Activated T-cell treated with anti-CD3 and anti-CD28 coated beads, Interleukin-2, amount 50 U/mL, for 24 hours (primary cell): Measurements from ENCODE around the gene RANBP3.

Experiments used
- DNase-seq: peaks from one replicate; pipeline ENCODE4 v3.0.0-alpha.2; 2020
- H3K27ac Mint-ChIP-seq: 2 replicates; pipeline ENCODE4 v1.8.0; 2020; ENCODE audit warnings: mild to moderate bottlenecking, mixed read lengths
- H3K27me3 Mint-ChIP-seq: 2 replicates; pipeline ENCODE4 v1.8.0; 2020; ENCODE audit warnings: mixed read lengths
- H3K36me3 Mint-ChIP-seq: 2 replicates; pipeline ENCODE4 v1.8.0; 2020; ENCODE audit warnings: low read depth, mixed read lengths
- H3K4me1 Mint-ChIP-seq: 2 replicates; pipeline ENCODE4 v1.8.0; 2020; ENCODE audit warnings: low read depth, mixed read lengths
- H3K4me3 Mint-ChIP-seq: 2 replicates; pipeline ENCODE4 v1.8.0; 2020; ENCODE audit warnings: mild to moderate bottlenecking, moderate library complexity, mixed read lengths
- H3K9me3 Mint-ChIP-seq: 2 replicates; pipeline ENCODE4 v1.8.0; 2020; ENCODE audit warnings: mixed read lengths

RANBP3 gene

GRCh38 chr19:5913739-5914357, 64.1 kb downstream of the RANBP3 start, which contains the start of gene CAPS:
CAPS (plus strand) TSS chr19:5914254; CDS start chr19:5914407, 153 bp downstream.
- Mint-ChIP-seq H3K4me3 (no peak within 1 kb of the TSS), H3K36me3 (peaks cover 72% of the 10 kb centered on the region), H3K4me1 (no peaks in the 10 kb centered on the region), H3K27ac (peak within 1 kb of the TSS; percentile 41), H3K9me3 (no peaks in the 10 kb centered on the region), H3K27me3 (no peaks in the 10 kb centered on the region)
- DNase-seq: no peak

DNA sequence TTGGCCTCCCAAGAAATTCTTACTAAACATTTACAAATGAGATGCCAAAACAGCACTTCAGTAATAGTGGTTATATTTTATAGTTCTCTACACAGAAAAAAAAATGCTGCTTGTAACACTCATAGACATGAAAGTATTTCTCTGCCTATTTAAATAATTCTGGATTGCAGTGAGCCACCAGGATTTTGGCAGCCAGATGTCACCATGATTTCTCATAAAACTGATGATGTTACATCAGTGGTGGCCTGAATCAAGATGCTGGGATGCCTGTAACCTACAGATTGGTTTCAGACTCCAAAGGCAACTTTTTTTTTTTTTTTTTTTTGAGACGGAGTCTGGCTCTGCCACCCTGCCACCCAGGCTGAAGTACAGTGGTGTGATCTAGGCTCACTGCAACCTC, 66.6 kb downstream of the RANBP3 start:
- H3K9me3 Mint-ChIP-seq: no peaks in the 10 kb centered on the region
- H3K4me1 Mint-ChIP-seq: peaks cover 14% of the 10 kb centered on the region
- H3K27me3 Mint-ChIP-seq: no peaks in the 10 kb centered on the region
- no peak for DNase-seq
- no peak overlapping the region for H3K4me3 Mint-ChIP-seq
- peaks cover 61% of the 10 kb centered on the region for H3K36me3 Mint-ChIP-seq
- H3K27ac Mint-ChIP-seq: peak overlapping the region; percentile 22

GRCh38 chr19:5910638-5910907, 67.4 kb downstream of the RANBP3 start:
- Mint-ChIP-seq H3K9me3 (no peaks in the 10 kb centered on the region), H3K4me3 (no peak overlapping the region), H3K27me3 (no peaks in the 10 kb centered on the region), H3K36me3 (peaks cover 57% of the 10 kb centered on the region), H3K4me1 (peaks cover 22% of the 10 kb centered on the region), H3K27ac (peak overlapping the region; percentile 69)
- DNase-seq: no peak

DNA sequence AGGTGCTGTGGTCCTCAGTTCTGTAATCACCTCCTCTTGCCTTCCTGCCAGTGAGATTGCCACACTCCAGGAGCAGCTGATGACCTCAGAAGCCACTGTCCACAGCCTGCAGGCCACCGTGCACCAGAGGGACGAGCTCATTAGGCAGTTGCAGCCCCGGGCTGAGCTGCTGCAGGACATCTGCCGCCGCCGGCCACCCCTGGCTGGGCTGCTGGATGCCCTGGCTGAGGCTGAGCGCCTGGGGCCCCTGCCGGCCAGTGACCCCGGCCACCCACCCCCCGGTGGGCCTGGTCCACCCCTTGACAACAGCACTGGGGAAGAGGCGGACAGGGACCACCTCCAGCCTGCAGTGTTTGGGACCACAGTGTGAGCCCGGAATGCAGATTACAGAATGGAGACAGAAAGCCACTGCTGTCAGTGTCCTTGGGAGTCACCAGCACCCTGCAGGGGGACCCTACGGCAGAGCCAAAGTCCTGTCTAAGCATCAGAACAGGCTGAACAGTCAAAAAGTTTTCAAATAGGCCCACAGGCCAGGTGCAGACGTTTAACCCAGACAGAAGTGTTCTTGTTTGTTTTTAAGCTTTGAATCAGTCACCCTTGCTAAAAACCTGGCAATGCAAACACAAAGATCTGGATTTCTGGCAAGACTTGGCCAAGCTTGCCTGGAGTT, 69.0 kb downstream of the RANBP3 start:
- Mint-ChIP-seq H3K4me1 (peaks cover 22% of the 10 kb centered on the region), H3K9me3 (no peaks in the 10 kb centered on the region), H3K27me3 (no peaks in the 10 kb centered on the region), H3K36me3 (peaks cover 46% of the 10 kb centered on the region), H3K27ac (no peak overlapping the region), H3K4me3 (no peak overlapping the region)
- DNase-seq: no peak

- H3K27ac Mint-ChIP-seq: peak overlapping the region; percentile 68
- DNase-seq: no peak
- H3K4me3 Mint-ChIP-seq: peak overlapping the region; percentile 5
- peaks cover 49% of the 10 kb centered on the region for H3K36me3 Mint-ChIP-seq
- H3K9me3 Mint-ChIP-seq: no peaks in the 10 kb centered on the region
- peaks cover 28% of the 10 kb centered on the region for H3K4me1 Mint-ChIP-seq
- no peaks in the 10 kb centered on the region for H3K27me3 Mint-ChIP-seq
Measured at GRCh38 chr19:5907241-5907640, 70.7 kb downstream of the RANBP3 start.

DNA sequence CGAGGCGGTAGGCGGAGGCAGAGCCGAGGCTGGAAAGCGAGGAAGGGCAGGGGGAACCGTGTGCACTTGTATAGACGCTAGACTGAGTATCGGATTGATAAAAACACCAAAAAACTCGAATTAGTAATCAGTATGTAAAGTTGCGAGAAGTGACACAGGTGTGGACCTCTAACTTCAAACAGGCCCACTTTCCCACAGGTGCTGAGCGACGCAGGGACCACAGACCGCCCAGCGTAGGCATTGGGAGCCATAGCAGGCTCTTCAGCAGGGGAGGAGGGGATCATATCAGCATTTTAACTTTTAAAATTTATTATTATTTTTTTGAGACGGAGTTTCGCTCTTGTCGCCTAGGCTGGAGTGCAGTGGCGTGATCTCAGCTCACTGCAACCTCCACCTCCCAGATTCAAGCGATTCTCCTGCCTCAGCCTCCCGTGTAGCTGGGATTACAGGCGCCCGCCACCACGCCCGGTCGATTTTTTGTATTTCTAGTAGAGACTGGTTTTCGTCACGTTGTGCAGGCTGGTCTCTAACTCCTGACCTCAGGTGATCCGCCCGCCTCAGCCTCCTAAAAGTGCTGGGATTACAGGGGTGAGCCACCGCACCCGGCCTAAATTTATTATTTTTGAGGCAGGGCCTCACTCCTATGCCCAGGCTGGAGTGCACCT, 72.7 kb downstream of the RANBP3 start:
- Mint-ChIP-seq H3K27ac (peak overlapping the region; percentile 85), H3K4me1 (peaks cover 39% of the 10 kb centered on the region), H3K36me3 (peaks cover 50% of the 10 kb centered on the region), H3K4me3 (peak overlapping the region; percentile 98), H3K9me3 (no peaks in the 10 kb centered on the region), H3K27me3 (no peaks in the 10 kb centered on the region)
- no peak for DNase-seq

- H3K27me3 Mint-ChIP-seq: no peaks in the 10 kb centered on the region
- peak within 1 kb of the TSS; percentile 99 for H3K27ac Mint-ChIP-seq
- DNase-seq: peak; percentile 100
- H3K36me3 Mint-ChIP-seq: peaks cover 50% of the 10 kb centered on the region
- H3K4me1 Mint-ChIP-seq: peaks cover 44% of the 10 kb centered on the region
- no peaks in the 10 kb centered on the region for H3K9me3 Mint-ChIP-seq
- H3K4me3 Mint-ChIP-seq: peak within 1 kb of the TSS; percentile 98
Measured at GRCh38 chr19:5904352-5905113, 73.4 kb downstream of the RANBP3 start, which contains the start of gene VMAC. VMAC (plus strand) TSS chr19:5904872; CDS start chr19:5904891, 19 bp downstream.

- H3K27ac Mint-ChIP-seq: peak within 1 kb of the TSS; percentile 99
- H3K36me3 Mint-ChIP-seq: peaks cover 45% of the 10 kb centered on the region
- no peaks in the 10 kb centered on the region for H3K27me3 Mint-ChIP-seq
- no peaks in the 10 kb centered on the region for H3K9me3 Mint-ChIP-seq
- peaks cover 44% of the 10 kb centered on the region for H3K4me1 Mint-ChIP-seq
- H3K4me3 Mint-ChIP-seq: peak within 1 kb of the TSS; percentile 98
- peak; percentile 99 for DNase-seq
Measured at GRCh38 chr19:5903624-5904351, 74.2 kb downstream of the RANBP3 start, which contains the start of gene NDUFA11. NDUFA11 (minus strand) TSS chr19:5903790; CDS start chr19:5903708, 82 bp downstream.

GRCh38 chr19:5903056-5903623, 74.8 kb downstream of the RANBP3 start:
- no peaks in the 10 kb centered on the region for H3K27me3 Mint-ChIP-seq
- peak overlapping the region; percentile 98 for H3K4me3 Mint-ChIP-seq
- no peaks in the 10 kb centered on the region for H3K9me3 Mint-ChIP-seq
- H3K4me1 Mint-ChIP-seq: peaks cover 44% of the 10 kb centered on the region
- H3K36me3 Mint-ChIP-seq: peaks cover 46% of the 10 kb centered on the region
- peak overlapping the region; percentile 99 for H3K27ac Mint-ChIP-seq
- DNase-seq: no peak

GRCh38 chr19:5900976-5901375, 77.0 kb downstream of the RANBP3 start:
- no peak for DNase-seq
- Mint-ChIP-seq H3K27ac (peak overlapping the region; percentile 99), H3K4me1 (peaks cover 25% of the 10 kb centered on the region), H3K36me3 (peaks cover 47% of the 10 kb centered on the region), H3K9me3 (no peaks in the 10 kb centered on the region), H3K4me3 (peak overlapping the region; percentile 23), H3K27me3 (no peaks in the 10 kb centered on the region)

GRCh38 chr19:5899728-5900526, 78.0 kb downstream of the RANBP3 start:
- no peak for DNase-seq
- Mint-ChIP-seq H3K36me3 (peaks cover 55% of the 10 kb centered on the region), H3K9me3 (no peaks in the 10 kb centered on the region), H3K4me1 (peaks cover 22% of the 10 kb centered on the region), H3K27ac (peak overlapping the region; percentile 65), H3K27me3 (no peaks in the 10 kb centered on the region), H3K4me3 (no peak overlapping the region)

DNA sequence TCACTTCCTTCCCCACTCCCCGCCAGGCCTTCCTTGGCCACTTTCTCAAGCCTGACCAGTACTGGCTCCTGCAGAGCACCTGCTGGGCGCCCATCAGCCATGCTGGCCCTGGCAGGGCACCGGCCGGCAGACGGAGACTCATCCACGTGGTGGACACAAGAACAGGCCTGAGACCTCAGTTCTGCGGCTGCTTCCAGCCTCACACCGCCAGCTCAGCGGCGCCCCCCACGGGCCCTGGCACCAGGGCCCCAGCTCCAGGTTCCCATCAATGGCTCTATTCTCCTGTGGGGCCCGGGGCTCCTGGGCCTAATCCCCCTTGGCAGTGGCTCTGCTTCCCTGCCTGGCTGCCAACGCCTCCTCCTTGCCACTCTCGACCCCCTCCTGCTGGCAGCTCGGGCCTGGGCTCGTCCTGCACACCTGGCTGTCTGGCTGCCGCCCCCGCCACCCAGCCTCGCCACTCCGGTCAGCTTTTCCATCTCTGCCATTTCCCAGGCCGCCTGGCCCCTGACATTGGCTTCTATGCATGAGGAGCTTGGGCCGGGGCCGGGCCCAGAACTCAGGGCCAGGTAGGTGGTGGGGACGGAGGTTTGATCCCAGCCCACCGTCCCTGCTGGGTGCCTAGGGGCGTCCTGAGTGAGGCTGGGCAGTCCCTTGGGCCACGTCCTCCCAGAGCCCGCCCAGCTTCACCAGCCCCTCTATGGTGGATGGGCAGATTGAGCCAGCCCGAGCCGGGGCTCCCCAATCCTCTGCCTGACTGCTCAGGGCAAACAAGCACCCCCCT, 80.6 kb downstream of the RANBP3 start:
- no peak overlapping the region for H3K4me3 Mint-ChIP-seq
- DNase-seq: no peak
- no peaks in the 10 kb centered on the region for H3K27me3 Mint-ChIP-seq
- peaks cover 51% of the 10 kb centered on the region for H3K36me3 Mint-ChIP-seq
- no peaks in the 10 kb centered on the region for H3K9me3 Mint-ChIP-seq
- peaks cover 17% of the 10 kb centered on the region for H3K4me1 Mint-ChIP-seq
- peak overlapping the region; percentile 44 for H3K27ac Mint-ChIP-seq
